ENCODE measurements around the gene MCC.

DNA sequence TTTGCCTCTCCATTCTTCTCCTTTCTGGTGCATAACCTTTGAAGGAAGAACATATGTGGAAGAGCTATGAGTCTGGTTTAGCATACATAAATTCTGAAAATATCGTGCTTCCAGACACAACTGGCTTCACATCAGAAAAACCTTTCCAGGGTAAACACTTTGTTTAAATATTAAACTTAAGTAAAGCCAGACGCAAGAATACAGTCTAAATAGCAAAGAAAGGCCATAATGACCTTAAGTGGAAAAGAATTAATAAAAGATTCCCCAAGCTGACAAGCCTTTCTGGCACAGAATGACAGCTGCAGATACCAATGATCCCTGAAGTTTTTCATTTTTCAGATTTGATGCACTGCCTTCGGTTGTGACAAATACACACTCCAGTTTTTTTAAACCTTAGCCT is 40.0 kb downstream of the MCC start:
- TF ChIP-seq, protein P1, sequence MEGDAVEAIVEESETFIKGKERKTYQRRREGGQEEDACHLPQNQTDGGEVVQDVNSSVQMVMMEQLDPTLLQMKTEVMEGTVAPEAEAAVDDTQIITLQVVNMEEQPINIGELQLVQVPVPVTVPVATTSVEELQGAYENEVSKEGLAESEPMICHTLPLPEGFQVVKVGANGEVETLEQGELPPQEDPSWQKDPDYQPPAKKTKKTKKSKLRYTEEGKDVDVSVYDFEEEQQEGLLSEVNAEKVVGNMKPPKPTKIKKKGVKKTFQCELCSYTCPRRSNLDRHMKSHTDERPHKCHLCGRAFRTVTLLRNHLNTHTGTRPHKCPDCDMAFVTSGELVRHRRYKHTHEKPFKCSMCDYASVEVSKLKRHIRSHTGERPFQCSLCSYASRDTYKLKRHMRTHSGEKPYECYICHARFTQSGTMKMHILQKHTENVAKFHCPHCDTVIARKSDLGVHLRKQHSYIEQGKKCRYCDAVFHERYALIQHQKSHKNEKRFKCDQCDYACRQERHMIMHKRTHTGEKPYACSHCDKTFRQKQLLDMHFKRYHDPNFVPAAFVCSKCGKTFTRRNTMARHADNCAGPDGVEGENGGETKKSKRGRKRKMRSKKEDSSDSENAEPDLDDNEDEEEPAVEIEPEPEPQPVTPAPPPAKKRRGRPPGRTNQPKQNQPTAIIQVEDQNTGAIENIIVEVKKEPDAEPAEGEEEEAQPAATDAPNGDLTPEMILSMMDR (conservative IDR thresholded peaks at IDR 0.05), result no peak
- no peak for TF ChIP-seq ZFX (IDR thresholded peaks at IDR 0.05)
